ENCODE data around the gene LYVE1. TPM values are rescaled to one million over a fixed set of nuclear protein-coding genes. Genes with fewer than 3 reads are reported as not detected.

Gene LYVE1
- 208 and 386 TPM in 2 replicates for total RNA-seq

GRCh38 chr11:10568486-10568941, at the start of gene LYVE1:
Gene LYVE1, minus strand, starts transcription at chr11:10568665. Its CDS starts 133 bp downstream, at chr11:10568532.

GRCh38 chr11:10540915-10541560, 27.4 kb downstream of the LYVE1 start, which contains the start of gene RNF141:
Gene RNF141, minus strand, starts transcription at chr11:10541187. Its CDS starts 7,029 bp downstream, at chr11:10534158.

Other genes with a start within 250 kb of the LYVE1 start
- gene AMPD3, start 113.4 kb downstream of the LYVE1 start, total RNA-seq, result 1.5 and 9.1 TPM in 2 replicates
- 70.7 and 82.6 TPM in 2 replicates for gene RNF141, start 27.5 kb downstream of the LYVE1 start, total RNA-seq
- gene IRAG1, start 125.1 kb upstream of the LYVE1 start, total RNA-seq, result 0.69 and 0.87 TPM in 2 replicates
- gene CTR9, start 182.6 kb upstream of the LYVE1 start, total RNA-seq, result 36.0 and 46.1 TPM in 2 replicates
- 718 and 747 TPM in 2 replicates for gene EIF4G2, start 240.3 kb upstream of the LYVE1 start, total RNA-seq

Measured in dermis lymphatic vessel endothelial cell (primary cell).